PC-9 (cell line): ENCODE results near the gene TGFBR3L. TPM values are rescaled to one million over a fixed set of nuclear protein-coding genes. Genes with fewer than 3 reads are reported as not detected.

Experiments
- BruUV-seq: library from RNA; stranded (reverse); fragments of 400-500 nt; replicated peaks from 2 replicates; lab custom pipeline; 2021; lab: Mats Ljungman, UMichigan
- CTCF ChIA-PET: fragments of 300-600 bp; sonication (Branson Sonifier 250); formaldehyde crosslinking; loops from one replicate; lab custom pipeline; 2022; ENCODE audit warnings: antibody characterized with exemption; lab: Charles Lee
- POLR2A ChIA-PET: fragments of 300-600 bp; sonication (Branson Sonifier 250); formaldehyde crosslinking; loops from one replicate; lab custom pipeline; 2022; ENCODE audit warnings: antibody characterized with exemption; ENCODE audit not compliant: unreplicated experiment; lab: Charles Lee
- DNase-seq, 2 experiments: peaks; one replicate each; pipeline versions ENCODE4 v3.0.0 to v3.0.0-alpha.2; 2015 to 2022; ENCODE audit warnings: mixed read lengths in 1 of 2
- H2AFZ ChIP-seq: fragments of 200-600 bp; sonication (generic); 2 replicates; pipeline ENCODE4 v1.8.1; 2017; ENCODE audit warnings: antibody characterized with exemption
- H3F3A ChIP-seq: fragments of 200-600 bp; sonication (generic); 2 replicates; pipeline ENCODE4 v1.8.1; 2017; ENCODE audit warnings: antibody characterized with exemption, mild to moderate bottlenecking, low read depth; ENCODE audit not compliant: insufficient read depth
- H3K27ac ChIP-seq: fragments of 200-600 bp; sonication (generic); 2 replicates; pipeline ENCODE4 v1.6.1; 2016; ENCODE audit warnings: mixed run types
- H3K27me3 ChIP-seq: fragments of 200-600 bp; sonication (generic); 2 replicates; pipeline ENCODE4 v1.6.1; 2016; ENCODE audit warnings: low read depth, mixed run types; ENCODE audit not compliant: insufficient read depth
- H3K36me3 ChIP-seq: fragments of 200-600 bp; sonication (generic); 2 replicates; pipeline ENCODE4 v1.6.1; 2016; ENCODE audit warnings: low read depth, mixed run types
- H3K4me1 ChIP-seq: fragments of 200-600 bp; sonication (generic); replicated peaks from 2 replicates; pipeline ENCODE4 v1.6.1; 2016; ENCODE audit warnings: mixed run types; ENCODE audit not compliant: insufficient read depth
- H3K4me2 ChIP-seq: fragments of 200-600 bp; sonication (generic); 2 replicates; pipeline ENCODE4 v1.6.1; 2017; ENCODE audit warnings: mixed run types
- H3K4me3 ChIP-seq: fragments of 200-600 bp; sonication (generic); 2 replicates; pipeline ENCODE4 v1.6.1; 2016; ENCODE audit warnings: mixed run types
- H3K79me2 ChIP-seq: fragments of 200-600 bp; sonication (generic); 2 replicates; pipeline ENCODE4 v1.6.1; 2017; ENCODE audit warnings: low read depth, mixed run types
- H3K9me2 ChIP-seq: fragments of 200-600 bp; sonication (generic); 2 replicates; pipeline ENCODE4 v1.8.1; 2017; ENCODE audit warnings: mild to moderate bottlenecking; ENCODE audit not compliant: insufficient read depth
- H3K9me3 ChIP-seq: fragments of 200-600 bp; sonication (generic); 2 replicates; pipeline ENCODE4 v1.8.1; 2016; ENCODE audit warnings: low read depth; ENCODE audit not compliant: insufficient read depth
- H4K20me1 ChIP-seq: fragments of 200-600 bp; sonication (generic); 2 replicates; pipeline ENCODE4 v1.8.1; 2017; ENCODE audit not compliant: insufficient read depth
- CTCF ChIP-seq: fragments of 200-600 bp; sonication (generic); conservative IDR thresholded peaks from 2 replicates; pipeline ENCODE4 v1.6.1; 2017; ENCODE audit warnings: mixed run types, antibody characterized with exemption, mild to moderate bottlenecking, moderate library complexity
- EZH2 ChIP-seq: fragments of 200-600 bp; sonication (generic); IDR thresholded peaks from 2 replicates; pipeline ENCODE4 v1.8.0; 2017; ENCODE audit warnings: antibody characterized with exemption, low read depth
- intact Hi-C: fragments of 100-400 bp; cut with micrococcal nuclease; formaldehyde crosslinking; loops from one replicate; pipeline ENCODE4 v1.10.0; 2022; ENCODE audit not compliant: unreplicated experiment
- total RNA-seq: library from RNA; stranded (reverse); gene quantifications from 2 replicates; pipeline ENCODE4 v1.2.3, GENCODE V29; 2021

TGFBR3L gene
- total RNA-seq, 1 experiment from 2014 or later, result 2.3 TPM

- no peak for DNase-seq
- H3K36me3 ChIP-seq, result no peaks in the 10 kb centered on the region
- H3K9me2 ChIP-seq, result no peaks in the 10 kb centered on the region
- H3K4me2 ChIP-seq, result no peak overlapping the region
- TF ChIP-seq EZH2 (no peak), CTCF (no peak)
- peaks cover 4% of the 10 kb centered on the region; the same call in 1 of the 2 replicates for H3K4me1 ChIP-seq
- H4K20me1 ChIP-seq, result peaks cover 3% of the 10 kb centered on the region; the same call in 1 of the 2 replicates
- no peak overlapping the region for H2AFZ ChIP-seq
- BruUV-seq, result no TSS peak
- ChIA-PET CTCF (no interaction called here), POLR2A (no interaction called here)
- H3K27ac ChIP-seq, result no peak overlapping the region
- H3K27me3 ChIP-seq, result no peaks in the 10 kb centered on the region
- no peak overlapping the region for H3K4me3 ChIP-seq
- H3F3A ChIP-seq, result peaks cover 42% of the 10 kb centered on the region
- no peaks in the 10 kb centered on the region for H3K9me3 ChIP-seq
- intact Hi-C loops, result no loop called here
- no peaks in the 10 kb centered on the region for H3K79me2 ChIP-seq
Measured at GRCh38 chr19:7879111-7879807, 35.4 kb upstream of the TGFBR3L start.

DNA sequence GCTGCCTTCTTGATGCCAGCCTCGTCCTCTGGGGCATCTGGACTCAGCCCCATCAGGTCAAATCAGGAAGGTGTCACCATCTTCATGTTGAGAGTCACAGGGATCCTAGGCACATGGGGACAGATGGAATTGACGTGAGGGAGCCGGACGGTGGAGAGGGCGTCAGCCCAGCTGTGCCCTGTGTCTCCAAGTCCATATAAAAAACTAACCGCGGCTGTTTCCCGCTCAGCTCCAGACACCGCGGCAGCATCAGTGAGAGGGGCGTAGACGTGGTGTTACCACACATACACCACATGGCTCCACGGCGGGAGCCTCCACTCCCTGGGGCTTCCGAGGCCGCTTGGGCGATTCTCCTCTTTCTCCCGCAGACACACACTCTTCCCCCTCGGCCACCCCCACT is 34.8 kb upstream of the TGFBR3L start:
- ChIA-PET POLR2A (no interaction called here), CTCF (no interaction called here)
- H3F3A ChIP-seq, result peaks cover 42% of the 10 kb centered on the region
- no peak overlapping the region for H3K27ac ChIP-seq
- H3K4me1 ChIP-seq, result peaks cover 3% of the 10 kb centered on the region; the same call in 1 of the 2 replicates
- H3K4me2 ChIP-seq, result no peak overlapping the region
- H4K20me1 ChIP-seq, result peaks cover 3% of the 10 kb centered on the region; the same call in 1 of the 2 replicates
- H3K27me3 ChIP-seq, result no peaks in the 10 kb centered on the region
- intact Hi-C loops, result no loop called here
- H3K4me3 ChIP-seq, result no peak overlapping the region
- H3K79me2 ChIP-seq, result no peaks in the 10 kb centered on the region
- H3K36me3 ChIP-seq, result no peaks in the 10 kb centered on the region
- H3K9me3 ChIP-seq, result no peaks in the 10 kb centered on the region
- BruUV-seq, result no TSS peak
- no peaks in the 10 kb centered on the region for H3K9me2 ChIP-seq
- DNase-seq, result no peak
- TF ChIP-seq CTCF (no peak), EZH2 (no peak)
- H2AFZ ChIP-seq, result no peak overlapping the region

- Histone ChIP-seq H3K9me2 (no peaks in the 10 kb centered on the region), H2AFZ (no peak overlapping the region), H3K27ac (no peak overlapping the region), H3F3A (peaks cover 39% of the 10 kb centered on the region), H3K4me1 (no peaks in the 10 kb centered on the region; the same call in 1 of the 2 replicates), H3K27me3 (no peaks in the 10 kb centered on the region), H3K9me3 (no peaks in the 10 kb centered on the region), H3K36me3 (no peaks in the 10 kb centered on the region), H3K4me3 (no peak overlapping the region), H3K79me2 (no peaks in the 10 kb centered on the region), H4K20me1 (peaks cover 3% of the 10 kb centered on the region; the same call in 1 of the 2 replicates), H3K4me2 (no peak overlapping the region)
- intact Hi-C loops, result no loop called here
- no peak for DNase-seq
- POLR2A ChIA-PET, result no interaction called here
- no TSS peak for BruUV-seq
- no peak for TF ChIP-seq EZH2
- TF ChIP-seq CTCF, result no peak
- CTCF ChIA-PET, result no interaction called here
Measured at GRCh38 chr19:7881910-7882309, 32.7 kb upstream of the TGFBR3L start.
